Stimulated activated CD4-positive, alpha-beta T cell treated with anti-CD3 and anti-CD28 coated beads, Interleukin-2, amount 100 ng/mL, for 48 hours (primary cell): Measurements from ENCODE around the gene PTEN.
A peak's percentile ranks its signal among the peaks of the same experiment; 100 is the strongest.
"Not testable (repeated sequence)": the region's sequence is repeated elsewhere in the genome, so short reads cannot be mapped to it uniquely, and the experiment has no call there.

Source experiments
- DNase-seq, 2 donors: peaks; one replicate each; pipeline ENCODE4 v3.0.0-alpha.2; 2020

PTEN gene

GRCh38 chr10:87863053-87863943 is at the start of gene PTEN, which contains the start of gene KLLN:
TSS of gene PTEN (plus strand) at chr10:87863625. CDS start at chr10:87864470, 845 bp downstream.
TSS of gene KLLN (minus strand) at chr10:87863533. CDS start at chr10:87862487, 1,046 bp downstream.
- peak; percentile 70 to 77 for DNase-seq

- DNase-seq: no peak
Observed at GRCh38 chr10:87816163-87816897, 47.1 kb upstream of the PTEN start.

- no peak for DNase-seq
Observed at GRCh38 chr10:87816898-87817608, 46.4 kb upstream of the PTEN start.

GRCh38 chr10:87817609-87818504 is 45.6 kb upstream of the PTEN start, which contains the start of gene ATAD1:
TSS of gene ATAD1 (minus strand) at chr10:87818226. CDS start at chr10:87814599, 3,627 bp downstream.
- peak; percentile 77 to 81 for DNase-seq

GRCh38 chr10:87818505-87819288 is 44.7 kb upstream of the PTEN start:
- peak; percentile 47 to 55 for DNase-seq

DNA sequence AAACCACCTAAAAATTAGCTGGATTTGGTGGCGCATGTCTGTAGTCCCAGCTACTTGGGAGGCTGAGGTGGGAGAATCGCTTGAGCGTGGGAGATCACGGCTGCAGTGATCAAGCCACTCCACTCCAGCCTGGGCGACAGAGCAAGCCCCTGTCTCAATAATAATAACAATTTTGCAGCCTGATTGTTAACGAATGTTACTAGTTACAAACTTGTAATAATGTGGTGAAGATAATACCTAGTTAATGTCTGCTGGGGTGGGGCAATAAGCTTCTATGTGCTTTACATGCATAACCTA is 44.2 kb upstream of the PTEN start:
- no peak for DNase-seq

DNA sequence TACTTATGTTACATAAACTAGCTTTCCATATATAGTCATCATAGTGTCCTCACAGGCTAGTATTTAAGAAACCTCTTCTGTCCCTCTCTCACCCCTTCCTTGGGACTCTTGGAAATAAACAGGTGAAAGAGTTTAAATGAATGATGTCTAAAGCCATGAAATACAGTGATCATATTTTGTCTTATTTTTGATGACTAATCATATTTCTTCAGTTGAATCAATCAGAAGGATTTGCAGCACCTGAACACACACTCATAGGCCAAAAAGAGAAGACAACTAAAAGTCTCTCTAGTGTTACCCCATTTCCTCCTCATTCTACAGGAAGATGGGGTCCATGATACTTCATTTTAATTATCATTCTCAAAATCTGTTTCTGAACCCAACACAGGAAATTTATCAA is 36.8 kb upstream of the PTEN start:
- DNase-seq: no peak

DNA sequence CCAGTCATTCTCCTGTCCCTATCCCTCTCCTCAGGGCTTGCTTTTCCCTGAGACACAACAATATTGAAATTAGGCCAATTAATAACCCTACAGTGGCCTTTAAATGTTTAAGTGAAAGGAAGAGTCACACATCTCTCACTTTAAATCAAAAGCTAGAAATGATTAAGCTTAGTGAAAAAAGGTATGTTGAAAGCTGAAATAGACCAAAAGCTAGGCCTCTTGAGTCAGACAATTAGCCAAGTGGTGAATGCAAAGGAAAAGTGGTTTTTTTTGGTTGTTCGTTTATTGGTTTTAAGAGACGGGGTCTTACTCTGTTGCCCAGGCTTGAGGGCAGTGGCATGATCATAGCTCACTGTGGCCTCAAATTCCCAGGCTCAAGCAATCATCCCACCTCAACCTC is 35.7 kb upstream of the PTEN start:
- no peak for DNase-seq

- DNase-seq: not testable (repeated sequence)
Observed at GRCh38 chr10:87829051-87829450, 34.4 kb upstream of the PTEN start.

DNA sequence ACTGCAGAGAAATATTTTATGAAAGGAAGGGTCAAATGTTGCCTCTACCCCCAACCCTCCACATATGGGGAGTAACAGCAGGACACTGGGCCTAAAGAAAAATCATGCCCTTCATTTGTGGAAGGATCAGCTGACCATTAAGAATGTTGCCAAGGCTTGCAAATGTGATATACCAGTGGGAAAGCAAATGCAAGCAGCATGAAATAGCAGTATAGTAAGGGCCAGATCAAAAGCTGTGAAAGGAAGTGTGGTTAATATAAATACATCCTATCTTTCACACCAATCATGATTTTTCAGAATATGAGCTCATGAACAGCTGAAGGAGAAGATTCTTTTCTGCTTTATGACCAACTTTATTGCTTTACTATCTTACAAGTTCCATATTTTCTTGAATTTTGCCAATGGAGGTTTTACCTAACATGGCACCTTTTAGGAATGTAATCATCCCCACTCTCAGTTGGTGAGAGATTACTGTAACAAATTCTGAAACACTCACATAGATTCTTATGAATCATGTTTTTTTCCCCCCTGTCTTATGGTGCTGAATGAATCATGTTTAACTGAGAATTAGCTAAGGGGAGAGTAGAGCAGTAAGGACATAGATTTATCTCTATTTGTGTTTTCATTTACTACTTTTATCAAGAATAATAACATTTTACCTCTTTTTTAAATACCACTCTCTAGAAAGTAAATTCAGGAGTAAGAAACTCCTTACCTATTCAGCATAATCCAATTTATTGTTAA is 33.3 kb upstream of the PTEN start:
- no peak for DNase-seq

- DNase-seq: no peak
Observed at GRCh38 chr10:87836098-87836497, 27.3 kb upstream of the PTEN start.

- no peak for DNase-seq
Observed at GRCh38 chr10:87837445-87837844, 26.0 kb upstream of the PTEN start.

DNA sequence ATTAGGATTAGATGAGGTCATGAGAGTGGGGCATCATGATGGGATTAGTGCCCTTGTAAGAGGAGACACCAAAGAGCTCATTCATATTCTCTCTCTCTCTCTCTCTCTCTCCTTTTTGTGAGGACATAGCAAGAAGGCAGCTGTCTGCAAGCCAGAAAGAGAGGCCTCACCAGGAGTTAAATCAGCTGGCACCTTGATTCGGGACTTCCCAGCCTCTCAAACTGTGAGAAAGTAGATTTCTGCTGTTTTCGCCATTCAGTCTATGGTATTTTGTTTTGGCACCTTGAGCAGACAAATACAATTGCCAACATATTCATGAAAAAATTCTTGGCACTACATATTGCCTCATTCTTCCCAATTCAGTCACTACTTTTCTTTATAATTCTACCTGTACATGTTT is 24.8 kb upstream of the PTEN start:
- DNase-seq: no peak

- DNase-seq: no peak
Observed at GRCh38 chr10:87841186-87841585, 22.2 kb upstream of the PTEN start.

DNA sequence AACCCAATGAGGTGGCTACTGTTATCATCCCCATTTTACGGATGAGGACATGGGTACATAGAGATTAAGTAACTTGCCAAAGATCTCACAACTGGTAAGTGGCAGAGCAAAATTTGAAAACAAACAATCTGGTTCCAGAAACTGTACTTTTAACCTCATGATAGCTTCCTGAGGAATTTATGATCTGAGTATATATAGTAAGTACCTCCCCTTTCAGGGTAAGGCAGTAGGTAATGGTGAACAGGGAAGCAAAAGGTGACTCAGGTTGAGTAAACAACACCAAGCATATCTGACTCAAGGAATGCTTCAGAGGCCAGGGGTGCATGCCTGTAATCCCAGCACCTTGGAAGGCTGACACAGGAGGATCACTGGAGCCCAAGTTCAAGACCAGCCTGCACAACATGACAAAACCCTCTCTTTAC is 21.2 kb upstream of the PTEN start:
- no peak for DNase-seq

GRCh38 chr10:87842776-87843497 is 20.5 kb upstream of the PTEN start:
- no peak for DNase-seq

GRCh38 chr10:87843714-87844113 is 19.7 kb upstream of the PTEN start:
- DNase-seq: no peak

- no peak for DNase-seq
Observed at GRCh38 chr10:87844837-87845623, 18.4 kb upstream of the PTEN start.

DNA sequence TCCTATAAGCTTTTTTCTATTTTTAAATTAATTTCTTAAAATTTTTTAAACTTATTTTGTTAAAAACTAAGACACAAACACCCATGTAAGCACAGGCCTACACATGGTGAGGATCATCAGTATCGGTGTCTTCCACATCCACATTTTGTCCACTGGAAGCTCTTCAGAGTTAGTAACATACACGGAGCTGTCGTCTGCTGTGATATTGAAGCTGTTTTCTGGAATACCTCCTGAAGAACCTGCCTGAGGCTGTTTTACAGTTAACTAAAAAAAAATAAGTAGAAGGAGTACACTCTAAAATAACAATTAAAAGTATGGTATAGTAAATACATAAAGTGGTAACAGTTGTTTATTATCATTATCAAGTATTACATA is 17.8 kb upstream of the PTEN start:
- no peak for DNase-seq
